NCI-H2107 (cell line): ENCODE measurements around the gene GPN2.
A peak's percentile ranks its signal among the peaks of the same experiment; 100 is the strongest.
"Not testable (repeated sequence)": the region's sequence is repeated elsewhere in the genome, so short reads cannot be mapped to it uniquely, and the experiment has no call there.

Experiments used
- DNase-seq: peaks from one replicate; lab custom pipeline; 2025; lab: John Stamatoyannopoulos, UW

GPN2 gene

DNA sequence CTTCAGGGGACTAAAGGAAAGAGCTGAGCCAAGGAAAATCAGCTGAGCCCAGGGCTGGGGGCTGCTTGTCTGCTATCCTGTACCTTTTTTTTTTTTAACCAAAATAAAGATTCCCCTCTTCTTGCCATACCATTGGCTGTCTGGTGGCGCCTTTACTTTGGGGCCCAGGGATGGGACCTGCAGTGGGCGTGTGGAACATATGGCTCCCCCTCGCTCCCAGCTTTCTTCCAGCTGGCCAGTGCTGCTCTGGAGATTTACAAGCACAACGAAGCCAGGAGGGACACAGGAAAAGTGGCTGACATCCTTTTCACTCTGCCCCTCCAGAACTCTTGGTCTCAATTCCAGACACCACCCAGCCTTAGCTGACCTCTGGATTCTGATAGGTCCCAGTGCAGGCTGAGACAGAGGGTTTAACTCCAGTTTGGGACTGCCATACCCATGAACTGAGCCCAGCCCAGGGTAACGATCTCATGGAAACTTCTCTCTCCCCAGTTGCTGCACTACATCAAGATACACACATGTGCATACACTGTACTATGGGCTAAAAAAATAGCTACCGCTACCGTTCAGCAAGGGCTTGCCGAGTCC, 32.5 kb downstream of the GPN2 start:
- DNase-seq, result no peak

DNA sequence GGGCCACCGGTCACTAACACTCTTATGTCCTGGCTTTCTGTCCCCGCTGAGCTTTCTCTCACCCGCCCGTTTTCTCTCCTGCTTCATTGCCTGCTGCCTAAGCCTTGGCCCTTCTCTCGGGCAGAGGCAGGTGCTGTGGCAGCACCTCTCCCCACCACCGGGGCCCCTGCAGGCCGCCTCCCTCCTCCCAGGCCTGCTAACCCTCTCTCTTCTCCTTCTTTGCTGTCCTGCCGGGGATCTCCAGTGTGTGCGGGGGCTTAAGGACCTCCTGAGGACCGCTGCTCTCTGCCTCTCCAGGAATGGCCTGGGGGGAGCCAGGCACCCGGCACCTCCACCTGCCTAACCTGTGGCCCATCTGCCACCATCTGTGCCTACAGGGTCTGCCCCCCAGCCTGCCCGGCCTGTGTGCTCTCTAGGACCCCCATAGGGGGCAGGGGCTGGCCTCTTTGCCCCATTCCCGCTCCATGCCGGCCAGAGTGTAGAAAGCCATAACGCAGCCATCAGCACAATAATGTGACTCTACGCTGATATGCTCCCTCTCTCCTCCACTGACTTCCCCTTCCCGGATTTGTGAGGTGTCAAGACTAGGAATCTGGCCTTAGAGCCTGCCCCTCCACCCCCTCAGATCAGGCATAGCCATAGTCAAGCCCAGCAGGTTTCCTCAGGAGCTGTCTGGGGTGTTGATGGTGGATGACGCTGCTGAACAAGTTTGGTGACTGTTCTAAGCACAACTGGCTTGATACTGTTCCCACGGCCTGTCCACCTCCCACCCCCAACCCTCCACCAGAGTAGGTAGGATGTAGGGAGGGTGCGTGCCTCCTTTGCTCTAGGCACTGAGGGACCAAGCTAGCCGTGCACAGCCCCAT, 33.2 kb downstream of the GPN2 start:
- DNase-seq, result no peak

DNA sequence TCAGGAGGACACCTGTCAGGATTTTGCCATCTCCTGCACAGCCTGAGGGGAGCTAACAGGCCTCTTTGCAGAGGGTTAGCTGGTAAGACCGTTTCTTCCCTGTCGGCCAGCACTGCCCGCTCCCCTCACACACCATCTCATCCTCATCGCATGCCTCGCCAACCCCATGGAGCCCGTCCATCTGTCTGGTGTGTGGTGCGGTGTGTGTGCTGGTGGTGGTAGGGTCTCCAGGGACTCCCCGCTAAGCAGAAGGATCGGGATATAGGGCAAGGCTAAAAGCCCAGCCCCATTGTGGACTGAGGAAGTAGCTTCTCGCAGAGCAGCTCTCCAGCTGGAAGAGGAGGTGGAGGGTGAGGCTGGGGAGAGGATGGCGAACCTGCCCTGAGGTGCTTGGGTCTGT, 33.9 kb downstream of the GPN2 start:
- DNase-seq, result no peak

DNA sequence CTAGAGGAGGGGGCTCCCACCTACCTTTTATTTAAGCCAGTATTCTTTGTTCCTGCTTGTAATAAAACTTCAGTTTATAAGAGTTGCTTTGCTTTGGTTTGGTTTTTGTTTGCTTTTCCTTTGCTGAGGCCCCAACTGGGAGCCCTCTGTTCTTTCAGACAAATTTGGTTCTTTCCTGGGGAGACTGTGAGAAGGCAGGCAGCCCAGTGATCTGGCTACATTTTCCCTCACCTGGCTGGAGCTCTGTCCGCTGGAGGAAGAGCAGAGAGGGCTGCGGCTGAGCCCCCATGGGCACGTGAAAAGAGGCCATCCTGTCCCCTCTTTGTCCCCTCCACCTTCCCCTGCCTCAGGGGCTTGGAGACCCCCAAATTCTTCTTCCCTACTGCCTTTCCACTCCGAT, 34.4 kb downstream of the GPN2 start:
- no peak for DNase-seq

DNA sequence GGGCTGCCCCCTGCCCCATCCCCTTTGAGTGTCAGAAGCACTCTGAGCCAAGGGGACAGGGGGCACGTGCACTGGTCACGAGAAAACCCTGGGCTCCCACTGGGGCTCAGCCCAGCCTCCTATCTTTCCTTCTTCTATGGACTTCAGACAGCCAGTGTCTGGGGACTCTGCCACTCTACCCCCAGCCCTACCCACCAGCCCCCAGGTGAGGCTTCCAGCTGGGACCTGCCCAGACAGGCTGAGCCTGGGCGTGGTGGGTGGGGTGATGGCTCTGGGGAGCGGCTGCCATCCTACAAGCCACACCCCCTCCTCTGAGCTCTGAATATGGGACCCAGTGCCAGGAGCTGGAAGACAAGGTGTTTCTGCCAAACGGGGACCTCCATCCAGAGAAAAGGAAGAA, 35.2 kb downstream of the GPN2 start:
- no peak for DNase-seq

DNA sequence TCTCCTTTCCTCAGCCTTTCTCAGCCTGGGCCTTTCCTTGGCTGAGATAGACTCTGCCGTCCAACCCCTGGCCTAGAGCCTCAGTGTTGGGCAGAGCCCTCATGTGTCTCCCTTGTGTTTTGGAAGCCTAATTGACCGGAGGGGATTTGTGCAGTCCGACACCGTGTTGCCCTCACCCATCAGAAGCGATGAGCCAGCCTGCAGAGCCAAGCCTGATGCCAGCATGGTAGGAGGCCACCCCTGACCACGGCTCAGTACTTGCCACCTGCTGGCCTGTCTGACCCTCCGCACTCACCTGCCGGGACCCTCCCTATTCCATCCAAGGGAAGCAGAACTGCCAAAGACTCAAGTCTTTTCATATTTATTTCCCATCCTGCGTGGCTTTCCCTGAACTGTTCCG, 36.5 kb downstream of the GPN2 start:
- DNase-seq, result no peak

DNA sequence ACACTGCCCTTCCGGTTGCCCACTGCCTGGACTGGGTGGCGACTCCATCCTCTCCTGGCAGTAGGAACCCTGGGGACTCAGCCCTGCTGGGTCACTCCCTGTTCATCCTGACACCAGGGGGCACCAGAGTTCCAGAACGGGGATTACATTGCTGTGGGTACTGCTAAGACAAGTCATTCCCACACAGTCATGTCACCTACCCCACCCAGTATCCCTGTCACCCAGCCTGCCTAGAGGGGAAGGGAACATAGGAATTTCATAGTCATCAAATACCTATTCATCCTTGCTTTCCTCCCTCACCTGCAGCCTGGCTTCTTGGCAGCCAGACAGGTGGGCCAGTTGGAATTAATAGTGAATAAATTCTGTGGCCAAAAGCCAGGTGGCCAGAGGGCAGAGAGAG, 36.9 kb downstream of the GPN2 start:
- DNase-seq, result peak; percentile 55

DNA sequence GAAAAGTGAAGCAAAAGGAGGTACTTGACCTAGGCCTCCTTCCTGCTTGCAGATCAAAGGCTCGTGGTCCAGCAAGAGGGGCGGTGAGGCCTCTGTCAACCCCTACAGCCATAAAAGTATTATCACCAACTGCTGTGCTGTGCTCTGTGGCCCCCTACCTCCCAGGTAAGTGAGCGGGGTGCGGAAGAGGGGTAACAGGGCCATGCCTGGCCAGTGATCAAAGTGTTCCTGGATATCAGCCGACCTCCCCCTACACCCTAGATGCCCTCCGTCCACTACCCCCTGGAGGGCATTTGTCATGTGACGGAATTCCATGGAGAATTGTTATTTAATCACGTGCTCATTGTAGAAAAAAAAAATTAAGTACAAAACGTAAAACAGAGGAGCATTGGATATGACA, 37.4 kb downstream of the GPN2 start:
- DNase-seq, result no peak

DNA sequence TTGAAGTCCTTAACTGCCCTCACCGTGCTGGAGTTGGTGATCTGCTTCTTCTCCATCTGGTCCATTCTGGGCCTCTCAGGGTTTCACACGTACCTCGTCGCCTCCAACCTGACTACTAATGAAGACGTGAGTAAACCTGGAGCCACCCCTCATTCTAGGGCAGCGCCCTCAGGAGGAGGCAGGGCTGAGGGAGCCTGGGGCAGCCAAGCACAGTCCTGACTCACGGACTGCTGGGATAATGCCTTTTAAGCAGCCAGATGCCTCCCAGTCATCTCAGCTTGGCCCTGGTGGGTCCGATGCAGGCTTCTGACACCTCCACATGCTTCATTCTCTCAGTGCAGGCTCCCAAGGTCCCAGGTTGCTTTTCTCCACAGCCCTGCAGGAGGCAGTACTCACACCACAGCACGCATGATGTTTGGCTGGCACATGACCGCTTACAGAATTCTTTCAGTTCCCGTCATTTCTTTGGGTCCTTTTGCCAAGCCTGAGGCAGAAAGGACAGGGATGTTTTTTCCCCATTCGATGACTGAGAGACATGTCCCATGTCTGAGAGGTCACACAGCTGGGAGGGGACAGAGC, 38.9 kb downstream of the GPN2 start:
- no peak for DNase-seq

DNA sequence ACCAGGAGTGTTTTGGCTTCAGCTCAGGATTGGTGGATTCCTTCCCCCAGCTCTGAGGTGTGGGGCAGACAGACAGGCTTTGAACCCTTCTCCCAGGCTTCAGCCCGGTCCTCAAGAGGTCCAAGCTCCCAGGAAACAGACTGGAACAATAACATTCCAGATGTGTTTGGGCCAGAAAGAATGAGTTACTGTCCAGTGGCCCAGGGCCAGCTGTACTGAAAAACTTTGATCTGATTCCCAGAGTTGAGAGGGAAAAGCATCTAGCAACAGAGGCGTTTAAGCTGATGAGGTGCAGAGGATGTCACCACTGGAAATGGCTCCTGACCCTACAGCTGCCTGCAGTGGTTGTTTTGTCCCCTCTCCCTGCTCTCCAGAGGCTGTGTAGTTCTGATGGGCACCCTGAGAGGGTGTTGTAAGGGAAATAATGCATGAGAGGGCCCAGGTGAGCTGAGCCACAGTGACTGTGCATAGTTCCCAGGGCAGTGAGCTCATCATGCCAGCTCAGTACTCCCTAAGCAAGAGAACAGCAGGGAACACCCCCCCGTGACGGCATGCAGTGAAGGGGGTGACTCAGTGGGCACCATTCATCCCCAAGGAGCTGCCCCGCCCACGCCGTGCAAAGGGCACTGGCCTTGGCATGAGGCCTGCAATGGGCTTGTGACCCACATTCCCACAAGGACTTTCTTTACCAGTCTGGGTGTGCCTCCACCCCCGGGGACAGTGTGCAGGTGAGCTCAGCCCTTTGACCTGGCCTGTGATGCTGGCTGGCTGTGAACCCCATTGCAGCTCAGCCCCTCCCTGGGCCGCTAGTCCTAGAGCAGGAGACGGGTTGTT, 40.9 kb downstream of the GPN2 start:
- no peak for DNase-seq

DNA sequence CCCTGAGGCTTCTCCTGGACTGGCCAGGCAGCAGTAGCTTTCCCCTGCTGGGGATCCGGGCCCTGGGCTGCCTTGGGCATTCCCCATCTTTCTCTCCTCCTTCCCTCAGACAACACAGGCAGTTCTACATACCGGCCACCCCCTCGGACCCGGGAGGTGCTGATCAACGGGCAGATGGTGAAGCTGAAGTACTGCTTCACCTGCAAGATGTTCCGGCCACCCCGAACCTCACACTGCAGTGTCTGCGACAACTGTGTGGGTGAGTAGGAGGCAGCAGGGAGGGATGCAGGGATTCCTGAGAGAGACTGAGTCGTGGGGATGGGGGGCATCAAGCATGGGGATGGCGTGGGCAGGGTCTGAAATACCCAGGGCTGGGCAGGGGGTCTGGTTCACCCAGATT, 41.6 kb downstream of the GPN2 start:
- no peak for DNase-seq

DNA sequence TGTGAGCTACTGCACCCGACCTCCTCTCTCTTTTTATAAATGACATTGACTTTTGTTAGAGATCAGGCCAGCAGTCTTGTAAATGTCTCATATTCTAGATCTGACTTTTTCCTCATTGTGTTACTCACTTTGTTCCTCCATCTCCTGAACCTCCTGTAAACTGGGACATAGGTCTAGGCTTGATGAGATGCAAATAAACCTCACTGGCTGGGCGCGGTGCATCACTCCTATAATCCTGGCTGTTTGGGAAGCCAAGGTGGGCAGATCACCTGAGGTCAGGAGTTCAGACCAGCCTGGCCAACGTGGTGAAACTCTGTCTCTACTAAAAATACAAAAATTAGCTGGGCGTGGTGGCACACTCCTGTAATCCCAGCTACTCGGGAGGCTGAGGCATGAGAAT, 42.3 kb downstream of the GPN2 start:
- DNase-seq, result not testable (repeated sequence)

DNA sequence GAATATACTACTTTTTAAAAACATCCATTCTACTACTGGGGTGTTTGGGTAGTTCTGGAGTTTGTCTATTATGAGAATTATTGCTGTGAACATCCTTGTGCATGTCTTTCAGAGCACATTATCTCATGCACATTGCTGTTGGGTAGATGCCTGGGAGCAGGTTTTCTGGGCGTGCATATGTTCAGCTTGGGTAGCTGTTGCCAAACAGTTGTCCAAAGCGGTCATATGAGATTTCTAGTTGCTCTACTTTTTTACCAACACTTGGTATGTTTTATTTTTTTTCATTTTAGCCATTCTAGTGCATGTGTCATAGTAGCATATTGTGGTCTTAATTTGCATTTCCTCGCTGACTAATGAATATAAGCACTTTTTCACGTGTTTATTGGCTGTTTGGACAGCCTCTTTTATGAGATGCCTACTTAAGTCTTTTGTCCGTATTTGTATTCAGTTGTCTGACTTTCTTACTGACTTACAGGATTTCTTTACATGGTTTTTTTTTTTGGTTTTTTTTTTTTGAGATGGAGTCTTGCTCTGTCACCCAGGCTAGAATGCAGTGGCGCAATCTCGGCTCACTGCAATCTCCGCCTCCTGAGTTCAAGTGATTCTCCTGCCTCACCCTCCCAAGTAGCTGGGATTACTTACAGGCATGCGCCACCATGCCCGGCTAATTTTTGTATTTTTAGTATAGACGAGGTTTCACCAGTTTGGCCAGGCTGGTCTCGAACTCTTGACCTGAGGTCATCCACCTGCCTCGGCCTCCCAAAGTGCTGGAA, 45.5 kb downstream of the GPN2 start:
- no peak for DNase-seq

DNA sequence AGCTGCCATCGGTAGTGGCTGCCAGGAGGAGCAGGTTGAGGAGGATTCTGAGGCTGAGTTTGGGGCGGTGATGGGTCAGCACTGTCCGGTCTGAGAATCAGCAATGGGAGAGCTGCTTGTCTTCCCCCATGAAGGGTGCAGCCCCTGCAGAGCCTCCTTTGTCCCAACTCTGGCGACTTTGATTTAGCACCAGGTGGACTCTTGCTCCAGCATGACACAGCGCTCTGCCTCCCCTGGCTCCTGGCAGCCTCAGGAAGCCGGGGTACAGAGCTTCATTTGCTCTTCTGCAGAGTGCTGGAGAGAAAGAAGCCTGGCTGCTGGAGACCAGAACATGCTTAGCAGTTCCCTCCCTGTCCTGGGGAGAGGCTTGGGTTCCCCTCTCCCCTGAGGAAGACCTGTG, 50.3 kb downstream of the GPN2 start:
- no peak for DNase-seq

DNA sequence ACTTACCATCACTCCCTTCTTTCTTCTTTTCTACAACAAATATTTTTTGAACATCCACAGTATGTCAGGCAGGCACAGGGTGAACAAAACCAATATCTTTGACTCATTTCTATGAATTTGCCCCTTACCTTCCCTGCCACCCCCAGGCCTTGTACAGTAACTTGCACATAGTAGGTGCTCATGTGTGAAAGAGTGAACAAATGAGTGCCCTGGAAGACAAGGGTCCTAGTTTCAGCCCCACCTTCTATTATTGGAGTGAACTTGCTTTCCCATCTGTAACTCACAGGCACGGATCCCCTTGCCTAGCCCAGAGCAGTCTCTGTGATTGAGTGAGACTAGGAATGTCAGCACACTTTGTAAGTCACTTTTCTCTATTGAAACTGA, 50.8 kb downstream of the GPN2 start:
- no peak for DNase-seq

DNA sequence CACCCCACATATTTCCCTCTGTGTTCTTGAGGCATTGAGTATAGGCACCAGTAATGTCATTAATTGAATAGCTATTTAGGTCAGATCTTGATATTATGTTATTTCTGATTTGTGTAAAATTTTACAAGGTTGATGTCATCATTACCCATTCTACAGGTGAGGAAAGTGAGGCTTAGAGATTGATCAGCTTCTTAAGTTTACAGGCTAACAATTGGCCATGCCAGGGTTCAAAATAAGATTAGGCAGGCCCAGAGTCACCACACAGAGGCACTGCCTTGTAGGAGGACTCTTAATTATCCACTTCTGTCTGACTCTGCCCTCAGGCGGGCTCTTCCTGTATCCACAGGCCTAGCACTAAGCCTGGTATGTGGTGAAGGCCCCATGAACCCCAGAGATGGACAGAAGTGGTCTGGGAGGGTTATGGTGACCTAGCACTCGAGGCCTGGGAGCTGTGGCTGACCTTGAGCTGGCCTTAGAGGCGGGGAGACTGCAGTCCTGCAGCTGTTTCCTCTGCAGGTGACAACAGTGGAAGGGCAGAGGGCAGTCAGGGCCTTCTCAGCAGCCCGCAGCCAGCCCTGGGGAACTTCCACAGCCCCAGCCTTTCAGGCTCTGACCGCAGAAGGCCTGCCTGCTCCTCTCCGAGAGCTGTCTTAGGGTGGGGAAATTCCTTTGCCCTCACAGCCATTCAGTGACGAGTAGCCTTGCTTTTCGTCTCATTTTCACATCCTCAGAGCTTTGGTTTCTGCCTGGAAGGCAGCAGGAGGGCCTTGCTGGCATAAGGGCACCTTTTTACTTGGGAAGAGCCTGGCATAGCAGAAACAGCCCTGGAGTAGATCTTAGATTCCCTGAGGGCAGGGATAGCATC, 51.4 kb downstream of the GPN2 start:
- no peak for DNase-seq

DNA sequence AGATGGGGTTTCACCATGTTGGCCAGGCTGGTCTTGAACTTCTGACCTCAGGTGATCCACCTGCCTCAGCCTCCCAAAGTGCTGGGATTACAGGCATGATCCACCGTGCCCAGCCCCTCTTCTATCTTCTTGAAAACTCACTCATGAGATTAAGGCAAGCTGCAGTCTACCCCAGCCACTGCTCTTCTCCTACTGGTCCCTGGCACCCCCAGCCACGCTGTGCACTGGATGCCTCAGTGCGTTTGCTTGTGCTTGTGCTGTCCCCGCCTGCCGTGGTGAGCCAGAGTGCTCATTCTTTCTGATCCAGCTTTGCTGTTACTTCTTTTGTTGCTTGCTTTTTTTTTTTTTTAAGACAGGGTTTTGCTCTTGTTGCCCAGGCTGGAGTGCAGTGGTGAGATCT, 52.4 kb downstream of the GPN2 start:
- DNase-seq, result not testable (repeated sequence)

DNA sequence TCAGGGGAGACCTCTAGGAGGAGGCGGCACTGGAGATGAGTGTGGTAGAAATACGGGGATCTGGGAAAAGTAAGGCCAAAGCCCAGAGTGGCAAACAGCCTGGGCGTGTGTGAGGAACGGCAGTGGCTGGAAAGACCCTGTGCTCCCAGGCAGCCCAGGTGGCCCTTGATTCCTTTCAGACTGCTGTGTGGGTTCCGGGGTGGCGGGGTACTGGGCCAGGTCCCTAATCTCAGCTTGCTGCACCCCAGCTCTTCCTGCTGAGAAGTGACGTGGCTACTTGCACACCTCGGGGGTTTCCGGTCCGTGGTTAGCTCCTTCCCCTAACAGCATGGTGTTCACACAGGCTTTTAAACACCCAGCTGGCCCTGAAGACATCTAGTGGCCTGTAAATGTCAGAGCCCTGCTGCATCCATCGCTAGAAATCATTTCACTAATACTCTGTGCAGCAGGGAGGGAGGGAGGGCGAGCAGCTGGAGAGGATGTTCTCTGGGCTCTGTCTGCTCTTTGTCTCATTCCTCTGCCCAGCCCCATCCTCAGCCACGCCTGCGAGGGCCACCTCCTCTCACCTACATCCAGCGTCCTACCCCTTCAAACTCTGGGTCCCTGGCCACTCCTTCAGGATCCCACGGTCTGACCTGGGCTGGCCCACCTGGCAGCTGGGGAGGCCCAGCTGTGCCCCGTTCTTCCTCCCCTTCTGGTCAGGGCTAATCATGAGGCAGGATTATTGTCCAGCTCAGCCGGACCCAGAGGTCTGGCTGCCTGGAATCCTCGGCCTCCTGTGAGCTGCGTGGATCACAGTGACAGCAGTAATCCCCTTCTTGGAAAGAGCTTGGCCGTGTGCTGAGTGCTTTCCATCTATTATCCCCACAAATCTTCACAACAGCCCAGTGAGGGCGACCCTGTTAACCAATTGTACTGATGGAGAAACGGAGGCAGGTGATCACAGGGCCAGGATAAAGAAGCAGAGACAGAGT, 56.4 kb downstream of the GPN2 start:
- no peak for DNase-seq

DNA sequence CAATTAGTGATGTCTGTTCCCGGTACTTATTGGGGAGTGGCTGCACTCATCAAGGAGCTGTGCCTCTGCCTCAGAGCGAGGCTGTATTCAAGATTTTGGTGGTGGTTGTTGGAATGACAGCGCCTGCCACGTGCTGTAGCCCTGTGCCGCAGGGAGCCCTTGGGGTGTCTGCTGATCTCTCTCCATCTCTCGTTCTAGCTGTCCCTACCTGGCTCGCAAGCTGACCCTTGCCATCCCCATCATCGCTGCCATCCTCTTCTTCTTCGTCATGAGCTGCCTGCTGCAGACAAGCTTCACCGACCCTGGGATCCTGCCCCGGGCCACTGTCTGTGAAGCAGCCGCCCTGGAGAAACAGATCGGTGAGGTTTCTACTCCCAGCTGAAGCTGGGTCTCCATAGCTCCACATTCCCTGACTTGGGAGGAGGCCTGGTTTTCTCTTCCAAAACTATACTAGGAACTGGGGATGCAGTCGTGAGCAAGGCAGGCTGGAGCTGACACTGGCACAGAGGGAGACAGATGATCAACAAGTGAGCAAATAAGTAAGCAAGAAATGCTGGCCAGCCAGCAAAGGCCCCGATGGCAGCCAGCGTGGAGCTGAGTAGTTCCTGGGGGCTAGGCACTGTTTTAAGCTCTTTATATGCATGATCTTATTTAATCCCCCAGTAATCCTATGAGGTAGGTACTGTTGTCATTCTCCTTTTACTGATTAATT, 57.7 kb downstream of the GPN2 start:
- no peak for DNase-seq
